Spinal cord (tissue), 10 donors: ENCODE measurements around the gene EXD2. TPM values are rescaled to one million over a fixed set of nuclear protein-coding genes. Genes with fewer than 3 reads are reported as not detected.

ENCODE experiments used
- DNase-seq, 6 donors: peaks; one replicate each; pipeline versions ENCODE4 v3.0.0 to v3.0.0-alpha.2; 2013 to 2015; ENCODE audit warnings: low spot score in 6 of 6, low read depth in 4 of 6
- H3K27ac ChIP-seq: one replicate; pipeline ENCODE4 v1.5.1; 2013; ENCODE audit warnings: low read depth, low read length, control low read depth
- H3K27me3 ChIP-seq: one replicate; pipeline ENCODE4 v1.6.1; 2013; ENCODE audit warnings: low read length; ENCODE audit not compliant: control insufficient read depth, insufficient read depth
- H3K36me3 ChIP-seq: one replicate; pipeline ENCODE4 v1.6.1; 2013; ENCODE audit warnings: low read length; ENCODE audit not compliant: control insufficient read depth, insufficient read depth
- H3K4me1 ChIP-seq: one replicate; pipeline ENCODE4 v1.6.1; 2013; ENCODE audit warnings: low read length; ENCODE audit not compliant: control insufficient read depth, insufficient read depth
- H3K4me3 ChIP-seq: one replicate; pipeline ENCODE4 v1.5.1; 2013; ENCODE audit warnings: low read depth, low read length, control low read depth
- H3K9me3 ChIP-seq: one replicate; pipeline ENCODE4 v1.6.1; 2013; ENCODE audit warnings: low read length; ENCODE audit not compliant: control insufficient read depth, insufficient read depth
- WGBS: methylation state at CpG from one replicate; pipeline ENCODE4 v1.1.5; 2013; ENCODE audit warnings: missing lambda C conversion rate; ENCODE audit not compliant: insufficient coverage; 5-methylcytosine and 5-hydroxymethylcytosine counted together
- long read RNA-seq, 4 donors: transcript quantifications; one replicate each; lab custom pipeline, GENCODE V29; 2026
- polyA plus RNA-seq, 2 donors: library from polyadenylated mRNA; unstranded; fragments of 120-200 nt; gene quantifications; one replicate each; pipeline ENCODE4 v1.2.1, GENCODE V29; 2013; ENCODE audit not compliant: insufficient read length in 2 of 2
- total RNA-seq, 2 donors: library from RNA; depleted of rRNA in 1 of 2; stranded (reverse); fragments of 120-200 nt in 1 of 2; fragments of >200 nt in 1 of 2; gene quantifications; one replicate each; pipeline versions ENCODE4 v1.2.3 to v1.2.4, GENCODE V29; 2013 to 2014
- donor health status: healthy.

The EXD2 gene, protein sequence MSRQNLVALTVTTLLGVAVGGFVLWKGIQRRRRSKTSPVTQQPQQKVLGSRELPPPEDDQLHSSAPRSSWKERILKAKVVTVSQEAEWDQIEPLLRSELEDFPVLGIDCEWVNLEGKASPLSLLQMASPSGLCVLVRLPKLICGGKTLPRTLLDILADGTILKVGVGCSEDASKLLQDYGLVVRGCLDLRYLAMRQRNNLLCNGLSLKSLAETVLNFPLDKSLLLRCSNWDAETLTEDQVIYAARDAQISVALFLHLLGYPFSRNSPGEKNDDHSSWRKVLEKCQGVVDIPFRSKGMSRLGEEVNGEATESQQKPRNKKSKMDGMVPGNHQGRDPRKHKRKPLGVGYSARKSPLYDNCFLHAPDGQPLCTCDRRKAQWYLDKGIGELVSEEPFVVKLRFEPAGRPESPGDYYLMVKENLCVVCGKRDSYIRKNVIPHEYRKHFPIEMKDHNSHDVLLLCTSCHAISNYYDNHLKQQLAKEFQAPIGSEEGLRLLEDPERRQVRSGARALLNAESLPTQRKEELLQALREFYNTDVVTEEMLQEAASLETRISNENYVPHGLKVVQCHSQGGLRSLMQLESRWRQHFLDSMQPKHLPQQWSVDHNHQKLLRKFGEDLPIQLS
- total RNA-seq (10 to 100 TPM; 32.2 to 33.2 TPM), polyA plus RNA-seq (10 to 100 TPM; 43.4 to 44.5 TPM)
- long read RNA-seq, donor 1, partial matches to known transcripts = 0 of 9 reads
- long read RNA-seq, donor 1, other reads (novel, unspliced or antisense) = 6 of 9 reads
- long read RNA-seq, donor 2, partial matches to known transcripts = 0 of 1 reads
- long read RNA-seq, donor 2, other reads (novel, unspliced or antisense) = 0 of 1 reads
- long read RNA-seq, donor 3, partial matches to known transcripts = 0 of 2 reads
- long read RNA-seq, donor 3, other reads (novel, unspliced or antisense) = 0 of 2 reads
- long read RNA-seq, donor 4, partial matches to known transcripts = 0 of 3 reads
- long read RNA-seq, donor 4, other reads (novel, unspliced or antisense) = 0 of 3 reads

- no peaks in the 10 kb centered on the region for H3K36me3 ChIP-seq
- WGBS = under 1% methylated on average over 53 of the region's 58 CpGs
- H3K27me3 ChIP-seq = no peaks in the 10 kb centered on the region
- H3K9me3 ChIP-seq = no peaks in the 10 kb centered on the region
- no peaks in the 10 kb centered on the region for H3K4me1 ChIP-seq
- peak; percentile 77 to 98 (median 83) for DNase-seq
- peak within 1 kb of the TSS; percentile 91 for H3K4me3 ChIP-seq
- H3K27ac ChIP-seq = peak within 1 kb of the TSS; percentile 29
Measured at GRCh38 chr14:69191340-69192111, at the start of gene EXD2. Gene EXD2 (plus strand): TSS chr14:69191498. CDS start chr14:69209471, 17,973 bp downstream.

DNA sequence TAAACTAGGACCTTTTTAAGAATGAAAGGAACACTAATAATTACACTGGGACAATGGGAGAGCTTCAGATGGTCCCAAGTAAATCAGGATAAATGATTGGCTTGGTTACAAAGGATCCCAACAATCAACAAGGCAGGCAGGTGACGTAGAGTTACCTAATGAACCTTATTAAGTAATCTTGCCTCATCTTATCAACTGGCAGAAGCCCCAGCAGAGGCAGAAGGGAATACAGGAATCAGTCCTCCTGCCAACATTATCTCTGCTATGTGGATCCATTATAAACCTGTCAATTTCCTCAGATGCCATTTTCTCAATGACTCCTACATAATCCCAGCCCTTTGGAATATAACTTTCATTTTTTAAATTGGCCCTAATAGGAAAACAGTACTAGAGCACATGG is 49.7 kb upstream of the EXD2 start:
- no peak for DNase-seq
- WGBS = 67% methylated on average over 1 of the region's 1 CpG

GRCh38 chr14:69142101-69142500 is 49.2 kb upstream of the EXD2 start:
- no peaks in the 10 kb centered on the region for H3K27me3 ChIP-seq
- WGBS = 79% methylated on average over 3 of the region's 5 CpGs
- H3K27ac ChIP-seq = no peak overlapping the region
- no peaks in the 10 kb centered on the region for H3K4me1 ChIP-seq
- no peaks in the 10 kb centered on the region for H3K9me3 ChIP-seq
- H3K4me3 ChIP-seq = no peak overlapping the region
- DNase-seq = no peak
- peaks cover 2% of the 10 kb centered on the region for H3K36me3 ChIP-seq

More for the DNA sequence above, 49.7 kb upstream of the EXD2 start:
- Histone ChIP-seq H3K27ac (no peak overlapping the region), H3K4me1 (no peaks in the 10 kb centered on the region), H3K4me3 (no peak overlapping the region), H3K27me3 (no peaks in the 10 kb centered on the region), H3K9me3 (no peaks in the 10 kb centered on the region), H3K36me3 (peaks cover 2% of the 10 kb centered on the region)

DNA sequence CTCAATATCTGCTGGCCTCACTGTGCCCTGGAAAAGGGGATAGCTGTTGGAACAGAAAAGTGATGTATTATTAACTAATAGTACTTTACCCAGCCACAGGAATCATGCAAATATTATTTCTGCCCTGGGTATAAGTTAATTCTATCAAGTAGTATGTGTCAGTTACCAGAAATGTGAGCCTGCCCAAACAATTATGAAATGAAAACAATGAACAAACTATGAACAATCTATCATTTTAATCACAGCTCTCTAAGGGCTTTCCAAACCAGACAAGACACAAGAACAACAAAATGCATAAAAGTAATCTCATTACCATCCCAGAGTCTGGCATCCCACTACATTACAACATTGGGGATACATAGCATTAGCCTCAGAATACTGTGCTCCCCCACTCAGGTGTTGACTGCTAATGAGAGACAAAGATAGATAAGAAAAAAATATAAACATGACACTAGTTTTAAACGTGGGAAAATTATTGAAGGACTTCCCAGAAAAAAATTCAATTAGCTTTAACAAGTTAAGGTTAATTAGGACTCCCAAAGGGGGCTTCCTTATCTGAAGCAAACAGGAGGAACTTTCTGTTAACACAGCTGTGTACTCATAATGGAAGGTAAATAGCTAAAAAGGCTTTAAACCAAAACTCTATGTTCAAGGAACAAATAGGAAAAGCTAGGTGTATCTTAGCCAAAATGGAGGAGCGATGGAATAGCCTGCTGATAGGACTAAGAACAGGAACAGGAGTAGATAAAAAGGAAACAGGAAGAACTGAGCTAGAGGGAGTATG is 41.6 kb upstream of the EXD2 start:
- Histone ChIP-seq H3K36me3 (peaks cover 2% of the 10 kb centered on the region), H3K27me3 (no peaks in the 10 kb centered on the region), H3K9me3 (no peaks in the 10 kb centered on the region), H3K4me3 (no peak overlapping the region), H3K4me1 (peaks cover 7% of the 10 kb centered on the region), H3K27ac (no peak overlapping the region)
- no peak for DNase-seq
- WGBS = 93% methylated on average over 1 of the region's 2 CpGs

DNA sequence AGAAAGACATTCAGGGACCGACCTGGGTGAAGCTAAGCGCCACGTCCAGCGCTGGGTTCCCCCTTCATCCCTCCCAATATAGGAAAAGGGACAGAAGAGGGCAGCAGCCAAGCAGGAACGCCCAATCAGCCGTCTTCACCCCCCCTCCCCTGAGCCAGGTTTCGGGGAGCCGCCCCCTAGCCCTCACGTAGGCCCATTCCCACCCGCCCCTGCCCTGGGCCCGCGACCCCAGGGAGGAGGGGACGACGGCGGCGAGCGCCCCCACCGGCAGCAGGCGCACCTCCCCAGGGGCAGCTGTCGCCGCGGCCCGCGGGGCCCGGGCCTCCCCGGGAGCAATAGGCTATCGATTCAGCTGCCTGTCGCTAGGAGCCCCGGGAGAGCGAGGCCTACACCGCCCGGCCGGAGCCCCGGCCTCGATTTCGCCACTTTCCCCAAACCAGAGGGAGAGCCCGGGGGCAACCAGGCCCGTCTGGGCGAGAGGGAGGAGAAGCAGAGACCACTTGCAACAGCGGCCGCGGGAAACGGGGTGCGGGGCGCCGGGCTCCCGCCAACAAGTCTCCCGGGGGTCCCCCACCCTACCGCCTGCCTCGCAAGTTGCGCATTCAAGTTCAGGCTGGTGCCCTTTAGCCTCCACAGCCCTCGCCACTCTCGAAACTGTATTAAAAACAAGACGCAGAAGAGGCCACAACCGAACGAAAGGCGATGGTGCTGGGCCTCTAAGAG is 39.7 kb upstream of the EXD2 start:
- Histone ChIP-seq H3K36me3 (peaks cover 2% of the 10 kb centered on the region), H3K4me3 (peak overlapping the region; percentile 91), H3K27ac (peak overlapping the region; percentile 94), H3K27me3 (no peaks in the 10 kb centered on the region), H3K4me1 (peaks cover 7% of the 10 kb centered on the region), H3K9me3 (no peaks in the 10 kb centered on the region)
- 0% methylated on average over 55 of the region's 57 CpGs for WGBS
- DNase-seq = peak in 5 of 6 donors; percentile 40 to 89 (median 61)

DNA sequence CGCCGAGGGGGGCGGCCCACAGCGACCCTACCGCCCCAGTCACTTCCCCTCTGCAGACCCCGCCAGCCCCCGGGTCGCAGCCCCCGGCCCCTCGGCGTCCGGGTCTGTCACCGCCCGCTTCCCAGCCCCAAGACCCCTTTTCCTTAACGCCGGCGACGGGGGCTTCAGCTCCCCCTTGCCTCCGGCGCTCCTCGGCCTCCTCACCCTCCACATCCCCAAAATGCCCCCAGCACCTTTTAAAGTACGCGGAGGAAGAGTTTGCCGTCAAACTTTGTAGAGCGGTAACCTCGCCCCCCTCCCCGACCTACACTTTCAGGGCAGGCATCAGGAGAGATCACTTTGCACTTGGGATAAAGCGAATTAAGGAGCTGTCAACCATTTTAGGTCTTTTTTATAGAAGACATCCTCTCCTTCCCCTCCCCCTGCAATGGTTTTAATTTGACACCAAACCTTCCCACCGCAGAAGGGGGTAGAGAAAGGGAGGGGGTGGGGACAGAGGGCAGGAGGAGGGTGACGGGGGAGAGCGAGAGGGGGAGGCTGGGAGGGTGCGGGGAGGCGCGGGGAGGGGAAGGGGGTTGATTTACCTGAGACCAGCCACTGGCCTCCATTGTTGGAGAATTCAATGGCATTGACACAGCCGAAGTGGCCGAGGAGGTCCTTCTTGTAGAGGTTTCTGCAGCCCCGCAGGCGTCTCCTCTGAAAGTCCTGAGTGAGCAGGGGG is 39.0 kb upstream of the EXD2 start:
- Histone ChIP-seq H3K27me3 (no peaks in the 10 kb centered on the region), H3K9me3 (no peaks in the 10 kb centered on the region), H3K36me3 (peaks cover 2% of the 10 kb centered on the region), H3K4me3 (peak overlapping the region; percentile 91), H3K4me1 (peaks cover 7% of the 10 kb centered on the region), H3K27ac (peak overlapping the region; percentile 94)
- DNase-seq = peak in 2 of 6 donors; percentile 14 to 60
- WGBS = under 1% methylated on average over 36 of the region's 38 CpGs

- peak within 1 kb of the TSS; percentile 91 for H3K4me3 ChIP-seq
- H3K27me3 ChIP-seq = no peaks in the 10 kb centered on the region
- 0% methylated on average over 26 of the region's 26 CpGs for WGBS
- no peaks in the 10 kb centered on the region for H3K9me3 ChIP-seq
- peak in 1 of 6 donors; percentile 98 for DNase-seq
- peaks cover 7% of the 10 kb centered on the region for H3K4me1 ChIP-seq
- peak within 1 kb of the TSS; percentile 94 for H3K27ac ChIP-seq
- peaks cover 2% of the 10 kb centered on the region for H3K36me3 ChIP-seq
Measured at GRCh38 chr14:69152902-69153151, 38.5 kb upstream of the EXD2 start, which contains the start of gene DCAF5. Gene DCAF5 (minus strand): TSS chr14:69153119. CDS start chr14:69152978, 141 bp downstream.
